Measurements from ENCODE around the gene CDNF.
"Not testable (repeated sequence)": the region's sequence is repeated elsewhere in the genome, so short reads cannot be mapped to it uniquely, and the experiment has no call there.

Gene CDNF

GRCh38 chr10:14837757-14838581 is at the start of gene CDNF, which contains the start of the genes HSPA14 and MSANTD7:
CDNF (minus strand) TSS chr10:14838037; CDS start chr10:14837946, 91 bp downstream.
HSPA14 (plus strand) TSS chr10:14838306; CDS start chr10:14838403, 97 bp downstream.
MSANTD7 (plus strand) TSS chr10:14838306; CDS start chr10:14842285, 3,979 bp downstream.
- DNase-seq (ENCODE audit: low read depth): peak; percentile 98

DNA sequence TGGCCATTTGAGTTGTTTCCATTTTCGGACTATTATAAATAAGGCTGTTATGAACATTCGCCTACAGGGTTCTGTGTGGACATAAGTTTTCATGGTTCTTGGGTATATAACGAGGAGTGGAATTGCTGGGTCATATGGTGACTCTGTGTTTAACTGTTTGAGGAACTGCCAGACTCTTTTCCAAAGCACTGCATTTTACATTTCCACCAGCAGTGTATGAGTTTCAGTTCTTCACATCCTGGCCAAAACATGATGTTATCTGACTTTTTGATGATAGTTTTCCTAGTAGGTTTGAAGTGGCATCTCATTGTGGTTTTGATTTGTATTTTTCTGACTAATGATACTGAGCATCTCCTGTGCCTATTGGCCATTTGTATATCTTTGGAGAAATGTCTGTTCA is 46.2 kb upstream of the CDNF start:
- no peak for DNase-seq (ENCODE audit: low read depth)

- DNase-seq (ENCODE audit: low read depth): no peak
These were observed 42.4 kb upstream of the CDNF start for GRCh38 chr10:14880229-14880628.

DNA sequence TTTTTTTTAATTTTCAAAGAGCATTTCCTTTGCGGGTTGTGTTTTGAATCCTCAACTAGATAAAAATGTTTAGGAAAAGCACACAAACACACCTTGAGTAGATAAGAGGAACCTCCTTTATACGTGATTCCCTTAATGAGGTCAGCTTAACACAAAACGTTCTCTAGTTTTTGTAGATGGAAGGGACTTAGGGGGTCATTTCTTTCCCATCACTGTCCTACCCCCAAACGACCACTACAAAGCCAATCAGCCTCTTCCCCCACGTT is 42.0 kb upstream of the CDNF start:
- no peak for DNase-seq (ENCODE audit: low read depth)

DNA sequence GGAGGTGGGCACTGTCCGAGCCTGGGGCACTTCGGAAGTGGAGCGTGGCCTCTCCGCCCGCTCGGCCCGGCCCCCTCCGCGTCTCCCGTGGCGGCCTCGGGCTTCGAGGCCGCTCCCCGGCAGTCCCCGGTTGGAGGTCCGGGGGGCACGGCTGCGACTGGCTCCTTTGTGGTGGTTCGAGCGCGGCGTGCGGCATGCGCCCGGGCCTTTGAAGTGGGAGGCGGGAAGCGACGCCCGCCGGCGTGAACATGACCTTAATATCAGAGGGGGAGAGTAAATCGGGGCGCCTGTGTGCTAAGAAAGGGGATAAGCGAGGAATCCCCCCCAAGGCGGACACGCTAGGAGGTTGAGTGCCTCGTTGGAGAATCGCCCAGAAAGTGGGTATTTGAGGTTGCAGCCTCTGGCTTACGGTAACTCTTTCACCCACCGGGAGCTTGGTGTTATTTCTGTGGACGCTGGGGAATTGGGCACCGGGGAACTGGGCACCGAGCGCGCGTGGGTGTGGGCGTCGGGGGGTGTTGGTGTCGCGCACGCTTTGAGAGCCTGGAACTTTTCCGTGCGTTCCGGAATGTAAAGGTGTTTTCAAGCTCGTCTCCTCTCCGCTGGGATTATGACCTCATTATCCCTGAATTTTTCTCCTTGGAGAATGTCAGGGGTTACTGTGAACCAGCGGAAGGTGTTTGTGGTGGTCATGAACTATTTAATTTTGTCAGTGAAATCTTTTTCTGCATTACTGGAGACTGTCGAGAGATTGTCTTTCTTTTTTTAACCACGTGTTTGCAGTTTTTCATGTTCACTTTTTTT is 41.5 kb upstream of the CDNF start:
- DNase-seq (ENCODE audit: low read depth): peak; percentile 21

- DNase-seq (ENCODE audit: low read depth): peak; percentile 86
These were observed 40.7 kb upstream of the CDNF start, which contains the start of gene SUV39H2 for GRCh38 chr10:14878266-14879123. SUV39H2 (plus strand) TSS chr10:14878866; CDS start chr10:14878889, 23 bp downstream.

GRCh38 chr10:14876764-14877163 is 38.9 kb upstream of the CDNF start:
- DNase-seq (ENCODE audit: low read depth): no peak

GRCh38 chr10:14875941-14876340 is 38.1 kb upstream of the CDNF start:
- no peak for DNase-seq (ENCODE audit: low read depth)

DNA sequence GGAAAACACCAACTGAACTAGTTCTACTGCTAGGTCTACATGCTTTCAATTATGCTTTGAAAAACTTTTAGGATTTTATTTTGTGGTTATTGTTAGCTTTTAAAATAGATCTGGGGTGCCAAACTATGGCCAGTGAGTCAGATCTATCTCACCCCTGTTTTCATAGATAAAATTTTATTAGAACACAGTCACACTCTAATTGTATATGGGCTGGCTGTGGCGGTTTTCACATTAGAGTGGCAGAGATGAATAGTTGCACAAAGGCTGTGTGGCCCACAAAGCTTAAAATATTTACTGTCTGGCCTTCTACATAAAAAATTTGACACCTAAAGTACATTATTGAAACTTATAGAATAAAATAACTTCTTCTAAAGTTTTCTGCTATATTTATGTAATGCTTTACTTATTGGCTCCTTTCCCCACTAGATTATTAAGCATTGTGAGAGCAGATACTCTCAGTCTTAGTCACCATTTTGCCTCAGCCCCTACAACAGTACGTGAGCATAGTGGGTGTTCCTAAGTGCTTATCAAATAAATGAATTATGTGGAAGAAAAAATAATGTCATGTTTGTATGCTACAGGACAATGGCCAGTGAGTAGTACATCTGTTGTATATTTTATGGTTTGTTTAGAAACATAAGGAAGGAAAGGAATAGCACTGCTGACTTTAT is 35.4 kb upstream of the CDNF start:
- DNase-seq (ENCODE audit: low read depth): no peak

GRCh38 chr10:14864871-14865270 is 27.0 kb upstream of the CDNF start:
- not testable (repeated sequence) for DNase-seq (ENCODE audit: low read depth)

- not testable (repeated sequence) for DNase-seq (ENCODE audit: low read depth)
These were observed 26.6 kb upstream of the CDNF start for GRCh38 chr10:14864466-14864865.

GRCh38 chr10:14860791-14861190 is 23.0 kb upstream of the CDNF start:
- DNase-seq (ENCODE audit: low read depth): no peak

- DNase-seq (ENCODE audit: low read depth): no peak
These were observed 21.9 kb upstream of the CDNF start for GRCh38 chr10:14859775-14860174.

DNA sequence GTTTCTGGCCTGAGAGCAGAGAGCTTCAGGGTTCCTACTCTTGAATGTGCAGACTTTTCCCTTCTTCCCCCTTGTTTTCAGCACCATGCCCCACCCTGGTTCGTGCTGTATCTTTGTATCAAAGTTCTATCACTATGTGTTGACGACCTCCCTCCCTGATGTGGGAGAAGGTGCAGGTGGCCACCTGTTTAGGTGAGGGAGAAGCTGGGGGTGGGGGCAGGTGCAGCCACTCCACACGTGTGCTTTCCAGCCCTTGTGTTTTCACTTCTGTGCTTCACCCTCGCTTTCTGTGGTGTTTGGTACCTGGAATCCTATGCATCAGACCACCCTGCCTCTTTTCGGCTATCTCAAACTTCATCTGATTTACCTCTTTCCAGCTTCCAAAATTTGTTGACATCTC is 21.2 kb upstream of the CDNF start:
- no peak for DNase-seq (ENCODE audit: low read depth)

DNA sequence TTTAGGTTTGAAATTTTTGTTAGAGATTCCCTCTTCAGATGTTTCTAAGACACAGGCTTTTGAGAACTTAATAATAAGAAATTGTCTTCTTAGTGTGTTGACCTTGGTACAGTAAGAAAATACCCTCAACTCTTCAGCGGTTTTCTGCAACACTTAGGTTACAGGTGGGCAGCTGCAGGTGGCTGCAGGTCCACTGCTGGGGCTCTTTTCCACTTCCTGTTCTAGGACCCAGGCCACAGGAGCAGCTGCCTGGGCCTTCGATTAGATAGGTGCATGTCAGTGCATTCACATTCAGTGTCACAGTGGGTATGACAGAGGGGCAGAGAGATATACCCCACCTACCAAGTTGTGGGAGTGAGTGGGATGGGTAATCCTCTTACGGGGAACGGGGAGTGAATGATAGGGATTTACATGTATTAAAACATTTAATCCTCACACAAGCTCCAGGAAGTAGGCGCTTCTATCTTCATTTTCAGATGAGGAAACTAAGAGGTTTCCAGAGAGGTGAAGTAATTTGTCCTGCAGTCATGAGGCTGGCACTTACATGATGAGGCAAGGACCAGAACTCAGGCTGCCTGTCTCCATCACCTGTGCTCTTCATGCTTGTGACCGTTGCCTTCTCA is 20.6 kb upstream of the CDNF start:
- no peak for DNase-seq (ENCODE audit: low read depth)

GRCh38 chr10:14855453-14855852 is 17.6 kb upstream of the CDNF start:
- DNase-seq (ENCODE audit: low read depth): no peak

DNA sequence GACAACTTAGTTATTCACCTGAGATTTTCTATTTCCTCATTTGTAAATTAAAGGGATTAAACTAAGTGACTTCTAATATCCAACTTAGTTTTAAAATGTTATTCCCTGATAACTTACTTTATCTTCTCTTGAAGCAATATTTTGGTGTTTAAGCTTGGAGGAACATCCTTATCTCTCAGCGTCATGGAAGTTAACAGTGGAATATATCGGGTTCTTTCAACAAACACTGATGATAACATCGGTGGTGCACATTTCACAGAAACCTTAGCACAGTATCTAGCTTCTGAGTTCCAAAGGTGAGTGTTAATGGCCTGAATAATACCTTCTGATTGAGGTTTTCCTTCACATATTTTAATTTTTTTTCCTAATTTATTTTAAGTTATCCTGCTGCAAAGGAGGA is 14.4 kb upstream of the CDNF start:
- DNase-seq (ENCODE audit: low read depth): no peak

- no peak for DNase-seq (ENCODE audit: low read depth)
These were observed 7.1 kb upstream of the CDNF start for GRCh38 chr10:14844948-14845347.

DNA sequence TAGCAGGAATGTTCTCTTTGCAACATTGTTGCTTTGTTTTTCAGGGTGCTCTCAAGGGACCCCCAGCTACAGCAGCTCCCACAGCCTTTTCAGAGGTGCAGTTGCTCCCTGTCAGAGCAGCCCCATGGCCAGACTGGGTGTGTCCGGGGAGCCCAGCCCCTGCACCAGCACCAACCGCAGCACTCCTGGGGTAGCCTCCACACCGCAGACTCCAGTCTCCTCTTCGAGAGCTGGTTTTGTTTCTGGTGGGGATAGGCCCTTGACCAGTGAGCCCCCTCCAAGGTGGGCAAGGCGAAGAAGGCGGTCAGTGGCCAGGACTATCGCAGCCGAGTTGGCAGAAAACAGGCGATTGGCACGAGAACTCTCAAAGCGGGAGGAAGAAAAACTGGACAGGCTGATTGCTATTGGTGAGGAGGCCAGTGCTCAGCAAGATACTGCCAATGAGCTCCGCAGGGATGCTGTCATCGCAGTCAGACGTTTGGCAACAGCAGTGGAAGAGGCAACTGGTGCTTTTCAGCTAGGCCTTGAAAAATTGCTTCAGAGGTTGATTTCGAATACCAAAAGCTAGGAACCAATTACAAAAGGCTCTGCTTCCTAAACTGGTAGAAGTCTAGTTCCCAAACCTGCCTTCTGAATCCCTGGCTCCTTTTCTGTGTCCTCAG is 5.6 kb upstream of the CDNF start:
- DNase-seq (ENCODE audit: low read depth): no peak

DNA sequence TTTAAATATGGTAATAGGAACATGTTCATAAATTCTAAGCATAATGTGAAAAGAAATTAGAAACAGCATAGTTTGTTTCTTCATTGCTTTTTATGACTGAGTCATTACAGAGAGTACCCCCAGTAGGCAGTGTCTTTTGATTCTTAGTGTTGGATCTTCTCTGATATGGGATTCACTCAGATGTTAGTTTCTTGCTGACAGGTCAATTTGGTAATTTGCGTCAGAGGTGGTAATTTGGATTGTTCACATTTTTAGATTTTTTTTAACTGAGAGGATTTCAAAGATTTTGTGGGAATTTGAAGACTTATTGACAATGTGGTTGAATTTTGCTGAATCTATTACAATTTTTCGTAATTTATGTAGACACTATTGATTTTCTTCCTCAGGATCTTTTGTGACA is 2.3 kb upstream of the CDNF start:
- DNase-seq (ENCODE audit: low read depth): no peak

- no peak for DNase-seq (ENCODE audit: low read depth)
These were observed 1.5 kb upstream of the CDNF start for GRCh38 chr10:14839305-14839695.
